ENCODE measurements around the gene CXCL14.

Gene CXCL14, protein sequence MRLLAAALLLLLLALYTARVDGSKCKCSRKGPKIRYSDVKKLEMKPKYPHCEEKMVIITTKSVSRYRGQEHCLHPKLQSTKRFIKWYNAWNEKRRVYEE

DNA sequence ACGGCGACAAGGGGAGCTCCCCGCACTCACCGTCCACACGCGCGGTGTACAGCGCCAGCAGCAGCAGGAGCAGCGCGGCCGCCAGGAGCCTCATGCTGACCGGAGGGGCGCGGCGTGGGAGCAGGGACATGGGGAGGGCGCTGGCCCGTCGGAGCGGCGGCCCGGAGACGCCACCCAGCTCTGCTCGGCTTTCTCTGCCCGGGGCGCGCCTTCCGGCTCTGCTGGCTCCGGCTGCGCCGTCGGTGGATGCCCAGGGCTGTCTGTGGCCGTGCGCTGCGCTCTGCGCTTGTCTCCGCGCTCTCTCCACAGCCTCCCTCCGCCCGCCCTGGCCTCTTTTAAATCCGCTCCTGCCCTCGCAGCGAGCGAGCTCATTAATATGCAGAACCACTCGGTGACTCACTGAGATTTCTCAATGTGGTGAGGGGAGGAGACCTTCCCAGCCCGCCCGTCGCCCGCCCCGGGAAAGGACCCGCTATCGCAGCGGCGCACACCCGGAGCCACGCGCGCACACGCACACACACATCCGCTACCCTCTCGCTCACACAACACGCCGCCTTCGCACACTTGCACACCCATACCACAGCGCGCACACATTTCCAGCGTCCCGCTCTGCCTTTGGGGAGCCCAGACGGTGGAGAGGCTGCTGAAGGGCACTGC, at the start of gene CXCL14:
Gene CXCL14, minus strand, starts transcription at position 307 of the 657 bp plus-strand sequence. Its CDS starts 213 bp downstream, at position 94.
- no peak for DNase-seq

DNA sequence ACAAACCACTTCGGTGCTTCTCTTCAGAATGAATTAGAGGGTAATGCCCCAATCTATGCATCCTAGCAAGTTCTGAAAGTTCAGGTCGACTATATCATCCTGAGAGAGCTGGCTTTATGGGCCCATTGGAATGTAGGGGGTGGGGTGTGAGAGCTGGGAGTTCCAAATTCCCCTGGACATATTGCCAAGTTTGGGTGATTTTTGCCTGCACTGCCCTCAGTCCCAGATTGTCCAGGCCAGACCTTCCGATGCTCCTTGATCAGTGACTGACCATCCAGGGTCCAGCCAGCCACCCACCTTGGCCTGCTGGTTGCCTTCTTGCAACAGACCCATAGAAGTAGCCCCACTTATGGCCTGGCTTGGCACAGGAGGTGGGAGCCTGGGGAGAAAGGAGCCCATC, 47.8 kb upstream of the CXCL14 start:
- DNase-seq: no peak

DNA sequence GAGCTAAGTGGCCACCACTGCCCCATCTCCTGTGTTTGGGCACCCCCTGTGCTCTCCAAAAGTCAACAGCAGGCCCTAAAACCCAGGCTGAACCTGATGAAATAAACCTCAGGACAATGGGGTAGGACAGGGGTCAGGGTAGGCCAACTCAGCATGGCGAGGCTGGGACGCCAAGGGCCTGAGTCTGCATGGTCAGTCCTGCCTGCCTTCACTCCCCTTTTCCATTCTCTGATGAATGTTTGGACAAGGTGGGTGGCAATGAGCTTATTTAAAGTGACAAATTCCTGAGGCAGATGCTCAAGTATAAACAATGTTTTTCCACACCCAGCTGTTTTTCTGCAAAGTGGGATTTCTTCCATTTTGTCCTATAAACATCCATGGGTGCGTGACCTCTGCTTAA, 47.2 kb upstream of the CXCL14 start:
- no peak for DNase-seq

DNA sequence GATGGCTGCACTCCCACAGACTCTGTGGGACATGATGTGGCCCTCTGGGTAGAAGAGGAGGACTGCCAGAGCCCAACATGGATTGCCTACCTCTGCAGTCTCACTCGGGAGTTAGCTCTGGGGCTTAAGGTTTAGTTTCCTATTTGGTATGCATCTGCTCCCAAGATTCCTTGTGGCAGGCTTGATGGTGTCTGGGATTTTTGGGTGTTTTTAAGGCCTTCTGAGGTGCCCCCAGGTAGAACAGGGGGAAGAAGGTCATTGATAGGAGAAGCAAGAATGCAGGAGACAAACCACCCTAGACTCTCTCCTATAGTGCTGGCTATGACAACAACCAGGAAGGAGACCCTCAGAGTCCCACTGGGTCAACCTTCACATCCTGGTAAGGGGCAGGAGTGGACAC, 46.7 kb upstream of the CXCL14 start:
- no peak for DNase-seq

DNA sequence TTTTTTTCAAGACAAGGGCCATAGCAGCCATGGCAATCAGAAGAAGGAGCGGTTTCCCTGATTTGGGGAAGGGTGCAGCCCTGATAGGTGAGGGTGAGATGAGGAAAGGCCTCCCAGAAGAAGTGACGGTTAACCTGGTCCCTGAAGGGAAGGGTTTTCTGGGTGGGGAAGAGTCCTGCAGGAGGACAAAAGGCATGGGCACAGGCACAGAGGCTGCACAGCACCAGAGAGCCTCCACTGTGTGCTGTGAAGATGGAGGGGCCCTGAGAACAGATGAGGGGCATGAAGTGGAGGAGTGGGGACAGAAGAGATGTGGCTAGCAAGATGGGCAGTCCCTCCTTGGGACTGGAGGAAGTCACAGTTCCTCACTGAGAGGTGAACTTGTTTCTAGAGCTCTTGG, 46.3 kb upstream of the CXCL14 start:
- no peak for DNase-seq

DNA sequence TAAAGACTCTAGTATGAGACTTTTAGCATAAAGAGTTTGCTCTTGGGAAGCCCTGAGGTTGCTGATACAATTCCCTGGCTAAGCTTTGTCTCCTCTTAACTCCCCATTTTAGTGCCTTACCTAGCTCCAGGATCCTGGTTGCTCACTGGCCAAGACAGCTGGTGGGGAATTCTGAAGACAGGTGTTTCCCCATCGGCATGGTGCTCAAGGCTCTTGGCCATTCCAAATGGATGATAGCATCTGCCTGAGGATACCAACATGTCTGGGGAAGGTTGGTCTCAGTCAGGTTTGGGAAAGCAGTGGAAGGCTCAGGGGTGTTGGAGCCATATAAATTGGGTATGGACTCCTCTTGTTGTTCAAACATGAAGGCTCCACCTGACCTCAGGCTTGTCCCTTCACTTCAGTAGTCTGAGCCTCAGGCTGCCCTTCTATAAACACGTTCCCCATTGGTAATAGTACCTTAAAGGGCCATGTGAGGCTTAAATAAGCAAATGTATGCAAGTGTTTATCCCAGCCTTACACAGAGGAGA, 44.5 kb upstream of the CXCL14 start:
- DNase-seq: no peak

DNA sequence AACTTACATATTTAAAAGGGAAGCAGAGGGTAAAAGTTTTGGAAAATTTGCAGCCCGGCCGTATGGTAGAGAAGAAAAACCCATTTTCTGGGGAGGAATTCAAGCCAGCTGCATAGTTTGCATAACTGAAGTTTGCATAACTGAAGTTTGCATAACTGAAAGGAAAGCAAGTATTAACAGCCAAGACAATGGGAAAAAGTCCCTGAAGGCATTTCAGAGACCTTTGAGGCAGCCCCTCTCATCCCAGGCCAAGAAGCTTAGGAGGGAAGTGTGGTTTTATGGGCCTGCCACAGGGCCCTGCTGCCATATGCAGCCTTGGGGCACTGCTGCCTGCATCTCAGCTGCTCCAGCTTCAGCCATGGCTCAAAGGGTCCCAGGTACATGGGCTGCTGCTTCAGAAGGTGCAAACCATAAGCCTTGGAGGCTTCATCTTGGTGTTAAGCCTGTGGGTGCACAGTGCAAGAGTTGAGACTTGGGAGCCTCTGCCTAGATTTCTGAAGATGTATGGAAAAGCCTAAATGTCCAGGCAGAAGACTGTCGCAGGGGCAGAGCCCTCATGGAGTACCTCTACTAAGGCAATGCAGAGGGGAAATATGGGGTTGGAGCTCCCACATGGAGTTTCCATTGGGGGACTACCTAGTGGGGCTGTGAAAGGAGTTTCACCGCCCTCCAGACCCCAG, 36.9 kb upstream of the CXCL14 start:
- DNase-seq: no peak

DNA sequence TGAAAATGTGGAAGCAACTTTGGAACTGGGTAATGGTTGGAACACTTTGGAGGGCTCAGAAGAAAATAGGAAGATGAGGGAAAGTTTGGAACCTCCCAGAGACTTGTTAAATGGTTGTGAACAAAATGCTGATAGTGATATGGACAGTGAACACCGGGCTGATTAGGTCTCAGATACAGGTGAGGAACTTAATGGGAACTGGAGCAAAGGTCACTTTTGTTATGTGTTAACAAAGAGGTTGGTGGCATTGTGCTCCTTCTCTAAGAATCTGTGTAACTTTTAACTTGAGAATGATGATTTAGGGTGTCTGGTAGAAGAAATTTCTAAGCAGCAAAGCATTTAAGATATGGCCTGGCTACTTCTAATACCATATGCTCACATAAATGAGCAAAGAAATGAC, 36.4 kb upstream of the CXCL14 start:
- DNase-seq: no peak

DNA sequence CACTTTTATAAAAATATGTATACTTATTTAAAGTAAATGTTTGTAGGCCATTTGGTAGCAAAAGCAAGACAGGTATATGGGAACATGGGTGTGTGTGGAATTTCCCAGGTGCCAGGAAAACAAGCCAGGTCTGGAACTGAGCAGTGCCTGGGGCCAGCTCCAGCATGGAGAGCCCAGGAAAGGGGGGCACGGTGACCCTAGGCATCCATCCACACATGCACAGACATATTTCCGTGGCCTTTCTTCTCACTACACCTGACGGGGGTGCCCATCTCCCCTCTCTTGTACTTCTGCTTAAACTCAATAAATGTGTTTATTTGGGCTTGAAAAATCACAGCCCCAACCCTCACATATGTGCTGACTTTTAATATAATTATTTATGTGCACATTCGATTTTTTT, 31.2 kb upstream of the CXCL14 start:
- no peak for DNase-seq

DNA sequence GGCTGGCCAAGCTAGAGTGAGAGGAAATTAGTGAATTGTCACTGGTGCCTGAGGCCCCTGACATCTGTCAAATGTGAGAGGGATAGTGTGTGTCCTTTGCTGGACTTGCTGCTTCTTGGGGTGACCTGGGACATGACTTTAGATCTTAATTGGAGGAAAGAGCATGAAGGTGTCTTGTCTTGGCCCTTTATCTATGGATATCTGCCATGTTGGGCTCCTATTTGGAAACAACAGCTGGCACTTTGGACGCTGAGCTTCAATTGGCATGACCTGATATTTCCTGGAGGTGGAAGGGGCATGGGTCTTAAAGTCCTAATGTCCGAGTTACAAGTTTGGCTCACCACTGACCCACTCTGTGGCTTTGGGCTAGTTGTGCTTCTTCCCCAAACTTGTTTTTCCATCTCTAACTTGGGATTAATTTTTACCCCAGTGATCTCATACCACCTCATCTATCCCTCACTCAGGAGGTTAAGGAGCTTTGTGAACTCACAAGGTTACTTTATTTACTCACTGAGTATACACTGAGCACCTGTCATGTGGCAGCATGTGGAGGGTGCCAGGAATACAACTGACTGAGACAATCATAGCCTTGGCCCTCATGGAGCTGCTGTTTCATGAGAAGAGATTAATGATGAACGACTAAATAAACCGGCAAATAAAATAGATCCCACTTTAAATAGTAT, 30.1 kb upstream of the CXCL14 start:
- no peak for DNase-seq

DNA sequence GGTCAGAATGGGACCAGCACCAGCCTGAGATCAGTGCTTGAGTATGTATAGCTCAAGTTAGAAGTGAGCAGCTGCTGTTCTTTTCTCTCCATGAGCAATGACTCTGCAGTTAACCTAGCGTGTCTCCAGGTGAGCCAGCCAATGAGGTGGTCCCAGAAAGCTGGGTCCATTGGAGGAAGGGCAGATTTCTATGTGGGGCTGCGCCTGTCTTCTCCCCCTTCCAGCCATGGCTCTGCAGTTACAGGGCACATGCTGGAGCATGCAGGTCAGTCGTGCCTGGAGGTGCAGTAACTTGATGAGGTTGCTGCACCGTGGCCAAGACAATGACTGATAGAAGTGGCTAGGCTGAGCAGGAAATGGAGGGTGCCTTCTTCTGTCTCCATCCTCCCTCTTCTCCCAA, 29.6 kb upstream of the CXCL14 start:
- DNase-seq: no peak

DNA sequence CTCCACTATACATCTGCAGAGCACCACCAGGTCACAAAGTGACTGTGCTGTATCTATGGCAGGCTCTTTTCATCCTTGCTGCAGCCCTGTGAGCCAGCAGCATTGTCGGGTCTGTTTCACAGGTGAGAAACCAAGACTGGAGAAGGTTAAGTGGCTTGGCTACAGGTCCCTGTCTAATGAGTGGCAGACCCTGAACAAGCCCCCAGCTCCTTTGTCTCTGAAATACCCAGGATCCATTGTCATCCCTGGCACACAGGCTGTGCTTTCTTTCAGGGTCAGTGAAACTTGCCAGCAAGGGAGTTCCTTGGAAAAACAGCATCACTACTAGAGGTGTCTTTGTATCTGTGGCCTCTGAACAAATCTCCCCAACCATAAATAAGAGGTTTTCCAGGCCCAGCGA, 27.6 kb upstream of the CXCL14 start:
- DNase-seq: no peak

DNA sequence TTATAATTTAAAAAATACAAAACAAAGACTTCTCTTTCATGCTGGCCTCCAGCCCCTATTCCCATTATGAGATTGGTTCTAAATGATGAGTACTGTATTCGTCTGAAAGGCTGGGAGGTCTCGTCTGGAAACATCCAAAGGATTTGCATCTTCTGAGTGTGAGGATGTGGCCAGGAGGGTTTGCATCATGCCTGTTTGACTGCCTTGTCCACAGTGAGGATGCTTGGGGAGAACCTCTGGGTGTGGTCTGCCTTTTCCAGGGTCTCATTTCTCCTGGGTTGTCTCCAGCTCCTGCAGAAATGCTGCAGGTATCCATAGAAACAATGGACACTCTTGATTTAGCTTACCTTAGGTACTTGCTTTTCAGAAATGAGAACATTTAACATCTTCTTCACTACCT, 26.4 kb upstream of the CXCL14 start:
- DNase-seq: no peak

DNA sequence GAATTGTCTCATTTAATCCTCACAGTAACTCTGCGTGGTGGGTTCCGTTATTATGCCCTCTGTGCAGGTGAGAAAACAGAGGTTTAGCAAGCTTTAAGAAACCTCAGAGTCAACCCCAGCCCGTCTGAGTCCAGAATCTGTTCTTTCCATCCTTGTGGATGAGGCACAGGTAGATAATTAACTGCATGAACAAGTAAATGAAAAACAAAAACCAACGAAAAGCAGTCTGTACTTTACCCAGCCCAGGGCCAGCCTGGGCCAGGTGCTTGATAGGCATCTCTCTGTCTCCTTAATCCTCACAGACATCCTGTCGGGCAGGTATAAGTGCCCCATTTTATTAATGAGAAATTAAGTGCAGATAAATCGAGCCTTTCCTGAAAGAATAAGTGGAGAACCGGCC, 25.3 kb upstream of the CXCL14 start:
- no peak for DNase-seq

DNA sequence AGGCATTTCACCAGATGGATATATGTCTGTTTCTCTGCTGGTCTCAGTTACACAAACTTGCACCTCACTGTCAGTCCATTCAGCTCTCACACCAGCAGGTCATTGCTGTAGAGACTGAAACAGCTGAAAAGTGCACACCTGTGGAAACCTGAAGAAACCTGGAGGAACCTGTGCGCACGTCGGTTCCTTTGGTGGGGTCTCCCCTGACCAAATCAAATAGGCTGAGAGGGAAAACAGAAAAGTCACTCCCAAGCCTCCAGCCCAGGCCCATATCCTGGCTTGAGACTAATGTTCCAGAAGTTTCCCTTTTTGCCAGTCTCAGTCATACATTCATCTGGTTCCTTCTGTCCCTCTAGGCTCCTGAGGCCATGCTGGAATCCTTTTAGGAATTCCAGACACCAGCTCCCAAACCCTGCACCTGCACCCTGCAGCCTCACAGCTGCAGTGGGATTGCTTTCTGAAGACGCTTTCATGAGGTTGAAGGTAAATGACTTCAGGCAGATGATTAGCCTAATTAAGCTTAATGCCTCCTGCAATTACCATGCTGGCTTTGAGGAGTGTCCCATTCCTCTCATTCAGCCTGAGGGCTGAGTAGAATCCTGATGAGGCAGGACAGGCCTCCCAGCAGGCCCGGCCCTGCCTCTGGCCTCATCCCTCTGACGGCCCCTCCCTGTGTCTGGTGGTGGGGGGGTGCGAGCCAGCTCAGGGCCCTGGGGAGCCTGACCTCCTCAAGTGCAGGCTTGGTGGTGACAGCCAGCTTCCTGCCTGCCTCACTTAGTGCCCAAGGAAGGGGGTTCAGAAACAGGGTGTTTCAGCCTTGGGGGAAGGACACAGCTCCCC, 24.3 kb upstream of the CXCL14 start:
- DNase-seq: no peak

DNA sequence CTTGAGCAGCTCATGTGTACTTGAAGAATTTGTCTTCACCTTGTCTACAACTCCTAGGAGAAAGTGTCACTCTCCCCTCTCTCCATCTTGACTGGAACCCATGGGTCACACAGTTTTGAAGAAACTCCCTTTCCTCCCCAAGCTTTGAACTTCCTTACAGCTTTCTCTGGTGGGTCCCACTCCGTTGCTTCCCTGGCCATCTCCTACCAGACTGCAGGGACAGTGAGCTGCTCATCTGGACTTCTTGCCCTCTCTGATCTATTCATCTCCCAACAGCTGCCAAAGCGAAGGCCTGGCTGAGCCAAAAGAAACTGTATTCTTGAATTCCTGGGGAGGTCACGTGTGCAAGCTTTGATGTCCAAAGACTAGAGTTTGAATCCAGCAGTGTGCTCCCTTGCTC, 22.7 kb upstream of the CXCL14 start:
- DNase-seq: no peak

DNA sequence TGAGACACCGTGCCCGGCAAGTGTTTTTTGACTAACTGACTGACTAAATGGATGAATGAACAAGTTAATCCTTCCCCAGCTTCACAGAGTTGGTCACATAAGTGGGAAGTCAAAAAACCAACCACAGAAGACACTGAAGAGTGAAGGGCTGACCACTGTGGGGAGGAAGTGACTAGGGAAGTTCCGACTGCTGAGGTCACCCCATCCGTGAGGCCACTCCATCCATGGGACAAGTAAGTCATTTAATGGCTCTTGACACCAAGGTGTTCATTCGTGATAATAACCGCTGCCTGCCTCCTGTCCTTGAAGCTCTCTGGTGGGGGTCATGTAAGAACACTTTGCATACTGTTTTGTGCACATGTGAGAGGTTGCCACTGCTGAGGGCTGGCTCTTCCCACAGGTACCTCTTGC, 22.2 kb upstream of the CXCL14 start:
- no peak for DNase-seq

DNA sequence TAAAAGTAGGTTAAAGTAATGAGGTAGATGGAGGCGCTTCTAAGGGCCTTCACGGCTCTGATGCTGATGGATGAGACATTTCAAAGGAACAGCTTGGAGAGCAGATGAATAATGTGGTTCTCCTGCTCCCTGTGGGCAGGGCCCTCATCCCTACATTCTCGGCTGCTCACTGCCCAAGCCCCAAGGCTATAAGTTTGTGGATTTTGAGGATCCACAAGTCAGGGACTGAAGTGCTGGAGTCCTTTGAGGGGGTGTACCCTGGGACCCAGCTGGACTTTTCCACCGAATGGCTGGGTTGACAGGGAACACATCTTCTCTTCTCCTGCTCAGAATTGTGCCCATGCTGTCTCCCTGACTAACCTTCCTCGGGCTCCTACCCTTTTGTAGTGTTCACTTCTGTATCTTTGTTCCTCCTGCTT, 21.4 kb upstream of the CXCL14 start:
- DNase-seq: no peak

DNA sequence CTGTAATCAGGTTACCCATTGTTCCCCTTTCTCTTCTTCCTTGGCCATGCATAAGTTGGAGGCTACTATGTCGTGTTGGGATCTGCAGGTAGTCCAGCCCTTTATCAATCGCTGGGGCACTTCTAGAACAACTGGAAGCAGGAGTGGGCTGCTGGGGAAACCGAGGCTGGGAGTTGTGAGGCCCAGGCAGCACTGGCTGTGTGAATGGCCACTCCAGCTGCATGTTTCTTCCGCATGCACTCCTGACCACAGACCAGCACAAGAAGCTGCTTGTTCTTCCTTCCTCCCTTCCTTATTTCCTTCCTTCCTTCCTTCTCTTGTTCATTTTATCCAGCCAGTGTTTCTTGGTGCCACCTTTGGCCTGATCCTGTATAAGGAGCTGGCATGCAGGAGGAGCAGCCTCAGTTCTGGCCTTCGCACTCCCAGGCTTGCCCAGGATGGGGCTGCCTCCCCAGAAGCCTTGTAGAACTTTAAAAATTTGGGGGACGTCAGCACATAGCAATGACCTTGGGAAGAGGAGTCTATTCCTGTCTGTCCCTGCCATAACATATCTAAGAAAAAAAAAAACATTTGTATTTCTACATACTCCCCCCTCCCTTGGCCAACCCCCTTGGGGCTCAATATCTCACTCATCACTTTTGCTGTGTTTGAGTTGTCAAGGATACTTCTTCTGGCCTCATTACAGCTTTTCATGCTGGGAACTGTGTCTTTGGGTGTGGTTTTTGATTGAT, 20.8 kb upstream of the CXCL14 start:
- DNase-seq: no peak

DNA sequence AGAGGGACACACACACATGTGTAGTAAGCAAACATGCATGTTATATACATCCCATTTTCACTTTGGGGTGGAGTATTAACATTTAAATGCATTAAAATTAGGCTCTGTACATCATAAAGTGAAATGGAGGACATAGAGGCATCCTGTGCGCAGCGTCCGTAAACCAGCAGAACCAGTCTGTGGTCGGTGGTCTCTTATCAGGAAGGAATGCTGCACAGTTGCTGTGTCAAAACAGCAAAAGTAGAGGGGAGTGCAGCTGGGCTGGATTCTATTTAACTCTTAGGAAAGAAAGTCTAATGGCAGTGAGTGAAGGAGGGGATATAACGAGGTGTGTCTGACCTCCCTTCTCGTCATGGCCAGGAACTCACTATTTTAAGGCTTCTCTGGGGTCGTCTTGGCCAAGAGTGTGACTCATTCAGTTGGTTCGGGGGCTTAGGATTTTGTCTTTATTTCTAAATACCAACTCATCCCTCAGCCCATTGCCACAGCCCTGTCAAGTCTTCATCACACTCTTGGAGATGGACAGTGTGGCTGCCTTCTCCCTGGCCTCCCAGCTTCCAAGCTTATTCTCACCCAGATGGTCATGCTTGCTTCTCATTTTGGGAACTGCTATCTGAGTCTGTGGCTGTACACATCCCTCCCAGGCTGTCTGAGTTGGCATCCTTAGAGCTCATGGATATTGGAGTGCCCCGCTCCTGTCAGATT, 20.1 kb upstream of the CXCL14 start:
- DNase-seq: no peak

DNA sequence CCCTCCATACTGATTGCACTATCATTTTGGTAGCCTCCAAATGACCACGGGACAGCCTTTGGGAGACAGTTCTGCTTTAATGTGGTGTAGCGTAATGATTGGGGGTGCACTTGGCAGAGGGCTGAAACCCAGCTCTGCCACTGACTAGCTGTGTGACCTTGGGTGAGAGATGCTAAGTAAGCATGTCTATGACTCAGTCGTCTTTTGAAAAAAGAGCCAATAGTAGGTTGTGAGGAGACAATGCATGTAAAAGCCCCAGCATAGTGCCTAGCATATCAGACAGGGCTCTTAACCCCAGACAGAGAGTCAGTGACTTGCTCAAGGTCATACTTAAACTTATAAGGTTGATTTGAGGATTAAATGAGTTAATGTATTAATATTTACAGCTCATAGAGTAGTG, 18.0 kb upstream of the CXCL14 start:
- no peak for DNase-seq
